ENCODE data around the gene CEMP1.
"Not testable (repeated sequence)": the region's sequence is repeated elsewhere in the genome, so short reads cannot be mapped to it uniquely, and the experiment has no call there.

CEMP1 gene

DNA sequence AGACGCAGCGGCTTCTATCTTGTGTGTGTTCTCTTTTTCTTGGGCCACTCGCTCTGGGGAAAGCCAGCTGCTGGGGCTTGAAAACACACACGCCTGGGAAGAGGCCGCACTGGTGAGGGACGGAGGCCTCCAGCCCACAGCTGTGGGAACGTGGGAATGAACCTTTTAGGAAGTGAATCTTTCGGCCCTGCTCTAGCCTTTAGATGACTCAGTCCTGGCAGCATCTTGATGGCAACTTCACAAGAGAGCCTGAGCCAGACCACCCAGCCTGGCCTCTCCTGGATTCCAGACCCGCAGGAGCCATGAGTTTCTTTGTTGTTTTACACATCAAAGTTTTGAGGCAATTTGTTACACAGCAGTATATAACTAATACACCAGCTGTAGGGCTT lies 4.4 kb upstream of the CEMP1 start:
- DNase-seq (ENCODE audit: low read depth) = peak; percentile 63

DNA sequence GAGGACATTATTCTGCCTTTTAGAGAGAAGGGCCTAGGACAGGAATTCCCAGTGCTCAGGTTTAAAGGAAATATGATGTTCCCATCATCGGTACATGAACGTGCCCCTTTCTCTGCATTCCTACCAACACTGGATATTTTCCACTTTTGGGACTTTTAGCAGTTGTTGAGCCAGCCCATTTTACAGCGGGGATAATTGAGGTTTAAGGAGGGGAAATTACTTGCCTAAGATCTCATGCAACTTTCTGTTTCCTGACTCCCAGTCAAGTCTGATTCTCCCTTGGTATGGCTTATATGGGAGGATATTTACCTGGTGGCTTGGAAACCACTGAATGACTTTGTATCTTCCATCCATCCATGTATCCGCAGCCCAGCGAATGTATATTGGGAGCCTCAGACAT lies 3.1 kb upstream of the CEMP1 start:
- DNase-seq (ENCODE audit: low read depth) = not testable (repeated sequence)

DNA sequence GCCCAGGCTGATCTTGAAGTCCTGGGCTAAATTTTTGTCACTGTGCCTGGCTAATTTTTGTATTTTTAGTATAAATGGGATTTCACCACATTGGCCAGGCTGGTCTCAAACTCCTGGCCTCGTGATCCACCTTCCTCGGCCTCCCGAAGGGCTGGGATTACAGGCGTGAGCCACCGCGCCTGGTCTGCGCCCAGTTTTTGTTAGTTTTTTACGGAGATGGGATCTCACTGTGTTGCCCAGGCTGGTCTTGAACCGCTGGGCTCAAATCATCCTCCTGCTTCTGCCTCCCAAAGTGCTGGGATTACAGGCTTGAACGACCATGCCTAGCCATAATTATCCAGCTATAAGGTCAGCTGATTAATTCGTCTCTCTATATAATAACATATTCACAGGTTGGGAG lies 2.7 kb upstream of the CEMP1 start:
- no peak for DNase-seq (ENCODE audit: low read depth)

DNA sequence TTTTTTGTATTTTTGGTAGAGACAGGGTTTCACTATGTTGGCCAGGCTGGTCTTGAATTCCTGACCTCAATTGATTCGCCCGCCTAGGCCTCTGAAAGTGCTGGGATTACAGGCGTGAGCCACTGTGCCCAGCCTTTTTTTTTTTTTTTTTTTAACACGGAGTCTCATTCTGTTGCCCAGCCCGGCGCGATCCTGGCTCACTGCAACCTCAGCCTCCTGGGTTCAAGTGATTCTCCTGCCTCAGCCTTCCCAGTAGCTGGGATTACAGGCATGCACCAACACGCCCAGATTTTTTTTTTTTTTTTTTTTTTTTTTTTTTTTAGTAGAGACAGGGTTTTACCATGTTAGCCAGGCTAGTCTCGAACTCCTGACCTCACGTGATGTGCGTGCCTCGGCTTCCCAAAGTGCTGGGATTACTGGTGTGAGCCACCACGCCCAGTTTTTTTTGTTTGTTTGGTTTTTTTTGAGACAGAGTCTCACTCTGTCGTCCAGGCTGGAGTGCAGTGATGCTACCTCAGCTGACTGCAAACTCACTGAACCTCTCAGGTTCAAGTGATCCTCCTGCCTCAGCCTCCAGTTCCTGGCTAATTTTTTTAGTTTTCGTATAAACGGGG lies 2.0 kb upstream of the CEMP1 start:
- DNase-seq (ENCODE audit: low read depth) = not testable (repeated sequence)

DNA sequence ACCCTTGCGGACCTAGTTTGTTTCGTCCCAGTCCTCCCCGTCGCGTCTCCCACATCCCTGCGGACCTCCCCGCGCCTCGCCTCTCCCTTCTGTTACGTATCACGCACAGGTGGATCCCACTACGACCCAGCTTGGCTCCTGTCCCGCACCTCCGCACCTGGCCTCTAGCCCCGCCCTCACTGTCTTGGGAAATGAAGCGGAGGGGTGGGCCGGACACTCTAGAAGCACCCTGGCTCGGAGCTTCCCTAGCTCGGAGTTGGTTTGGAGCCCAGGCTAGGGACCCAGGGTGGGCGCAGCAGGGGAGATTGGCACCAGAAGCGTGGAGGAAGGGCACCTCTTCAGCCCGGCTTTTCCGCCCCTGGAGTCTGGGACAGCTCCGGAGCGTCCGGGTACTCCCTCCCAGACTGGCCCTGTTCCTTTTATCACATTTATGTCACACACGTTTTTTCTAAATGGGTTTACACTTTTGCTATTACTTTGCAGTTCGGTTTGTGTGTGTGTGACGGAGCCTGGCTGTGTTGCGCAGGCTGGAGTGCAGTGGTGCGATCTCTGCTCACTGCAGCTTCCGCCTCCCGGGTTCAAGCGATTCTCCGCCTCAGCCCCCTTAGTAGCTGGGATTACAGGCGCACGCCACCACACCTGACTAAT lies 1.4 kb upstream of the CEMP1 start:
- peak; percentile 59 for DNase-seq (ENCODE audit: low read depth)

DNA sequence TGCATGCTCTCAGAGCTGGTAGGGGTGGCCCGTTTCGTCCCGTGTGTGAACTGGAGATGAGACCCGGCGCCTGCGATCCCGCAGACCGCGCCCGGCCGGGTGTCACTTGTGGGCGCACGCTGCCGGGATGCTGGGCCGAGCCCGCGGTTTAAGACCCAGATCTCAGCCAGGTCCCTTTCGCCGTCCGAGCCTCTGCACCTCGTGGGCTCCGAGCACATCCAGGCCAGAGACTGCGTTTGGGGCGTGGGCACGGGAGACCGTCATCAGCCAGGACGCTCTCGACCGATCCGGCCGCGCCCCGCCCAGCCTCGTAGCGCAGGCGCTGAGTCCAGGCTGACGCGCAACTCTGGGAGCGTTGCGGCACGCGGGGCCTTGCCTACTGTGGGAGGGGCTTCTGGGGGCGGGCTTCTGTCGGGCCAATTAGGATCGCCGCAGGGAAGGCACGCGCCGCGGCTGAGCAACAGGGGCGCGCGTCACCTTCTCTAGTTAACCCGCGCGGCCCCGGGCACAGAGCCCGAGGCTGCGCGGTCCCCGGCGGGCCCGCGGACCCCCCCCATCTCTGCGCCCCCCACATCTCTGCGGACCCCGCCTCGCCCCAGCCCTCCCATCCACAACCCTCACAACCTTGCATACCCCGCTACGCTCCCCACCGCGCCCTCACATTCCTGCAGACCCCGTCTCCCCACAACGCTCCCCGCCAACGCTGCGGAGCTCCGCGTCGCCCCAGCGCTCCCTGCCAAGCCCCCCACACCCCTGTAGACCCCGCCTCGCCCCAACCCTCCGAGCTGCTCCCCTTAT lies 687 bp upstream of the CEMP1 start:
- peak; percentile 97 for DNase-seq (ENCODE audit: low read depth)

DNA sequence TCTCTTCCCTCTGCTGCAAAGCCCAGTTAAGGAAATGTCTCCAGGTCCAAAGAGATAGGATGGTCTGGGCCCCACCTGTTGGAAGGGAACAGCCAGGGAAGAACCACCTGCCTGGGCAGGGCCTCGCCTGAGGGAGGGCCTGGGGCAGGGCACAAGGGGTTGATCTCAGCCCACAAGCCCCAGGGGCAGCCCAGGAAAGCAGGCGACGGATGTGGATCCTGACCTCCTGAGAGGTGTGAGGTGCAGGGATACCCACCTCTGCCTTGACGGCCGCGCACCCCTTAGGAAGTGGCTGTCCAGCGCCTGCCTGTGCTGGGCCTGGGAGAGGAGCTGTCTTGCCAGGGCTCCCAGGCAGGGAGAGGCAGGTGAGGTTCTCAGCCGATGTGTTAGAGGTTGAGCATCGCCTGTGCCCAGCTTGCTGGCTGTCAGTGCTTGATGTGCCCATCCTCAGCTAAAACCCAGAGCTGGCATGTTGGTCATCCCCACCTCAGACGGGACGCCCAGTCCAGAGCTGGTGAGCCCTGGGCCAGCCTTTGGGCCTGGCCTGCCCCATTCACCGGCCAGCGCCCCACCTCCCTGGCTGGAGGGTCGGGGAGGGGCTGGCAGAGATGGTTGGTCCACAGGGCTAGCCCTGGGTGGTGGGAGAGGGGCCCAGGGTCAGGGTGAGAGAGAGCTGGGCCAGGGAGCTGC lies 434 bp downstream of the CEMP1 start:
- DNase-seq (ENCODE audit: low read depth) = no peak

DNA sequence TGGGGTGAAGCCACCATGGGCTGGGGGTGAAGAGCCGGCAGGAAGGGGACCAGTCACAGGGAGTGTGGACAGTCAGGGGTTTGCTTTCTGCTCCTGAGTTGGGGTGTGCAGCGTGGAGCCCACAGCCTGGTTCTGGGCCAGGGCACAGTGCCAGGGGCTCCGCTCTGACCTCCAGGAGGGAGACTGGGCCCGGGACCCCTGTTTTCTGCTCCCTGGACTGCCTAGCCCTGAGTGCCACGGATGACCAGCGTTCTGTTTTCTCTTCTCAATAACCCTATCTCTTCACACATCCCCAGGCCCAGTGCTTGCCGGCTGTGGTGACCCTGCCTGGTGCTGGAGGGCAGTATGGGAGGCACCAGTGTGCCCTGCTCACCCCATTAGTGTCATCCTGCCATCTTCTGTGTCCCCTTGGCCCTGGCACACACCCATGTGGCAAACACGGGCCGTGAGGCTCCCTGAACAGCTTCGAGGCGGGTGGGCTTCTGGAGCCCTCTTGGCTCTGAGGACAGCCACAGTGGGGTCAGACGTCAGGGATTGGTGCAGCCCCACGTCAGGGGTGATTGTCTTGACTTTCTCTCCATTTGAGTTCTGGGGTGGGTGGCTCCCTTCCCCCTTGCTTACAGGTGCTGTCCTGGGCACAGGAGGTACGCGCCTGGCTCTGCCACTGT lies 1.1 kb downstream of the CEMP1 start:
- DNase-seq (ENCODE audit: low read depth) = no peak

DNA sequence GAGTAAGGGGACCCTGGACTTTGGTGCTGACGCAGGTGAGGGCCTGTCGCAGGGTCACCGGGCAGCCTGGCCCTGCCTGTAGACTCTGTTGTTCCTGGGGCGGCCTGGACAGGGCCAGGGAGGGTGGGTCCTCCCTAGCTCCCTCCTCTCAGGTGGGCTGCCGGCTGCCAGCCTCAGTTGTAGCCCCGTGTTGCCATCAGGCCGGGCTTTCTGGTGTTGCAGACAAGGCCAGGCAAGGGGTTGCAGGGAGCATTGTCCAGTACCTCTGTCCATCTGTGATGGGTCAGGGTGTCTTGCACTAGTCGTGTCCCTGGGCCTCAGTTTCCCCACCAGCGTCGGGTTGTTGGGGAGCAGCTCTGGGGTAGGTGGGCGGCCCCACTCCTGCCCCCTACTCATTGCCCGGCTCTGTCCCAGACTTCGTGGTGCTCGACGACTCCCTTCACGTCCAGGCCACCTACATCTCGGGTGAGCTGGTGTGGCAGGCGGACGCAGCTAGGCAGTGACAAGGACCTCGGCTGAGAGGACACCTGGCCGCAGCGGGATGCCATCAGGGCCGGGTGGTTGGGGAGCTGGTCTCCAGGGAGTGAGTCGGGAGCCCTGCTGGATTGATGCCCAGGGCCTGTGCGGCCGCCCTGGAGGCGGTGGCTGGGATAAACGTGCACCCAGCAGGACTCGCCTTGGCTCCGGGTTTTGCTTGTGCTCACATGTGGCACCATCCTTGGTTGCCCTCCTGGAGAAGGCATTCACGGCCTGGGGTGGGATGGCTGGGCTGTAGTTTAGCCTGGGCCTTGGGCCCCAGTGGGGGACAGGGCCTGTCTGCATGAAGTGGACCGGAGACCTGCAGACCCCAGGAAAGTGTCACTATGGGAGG lies 1.9 kb downstream of the CEMP1 start:
- DNase-seq (ENCODE audit: low read depth) = no peak

DNA sequence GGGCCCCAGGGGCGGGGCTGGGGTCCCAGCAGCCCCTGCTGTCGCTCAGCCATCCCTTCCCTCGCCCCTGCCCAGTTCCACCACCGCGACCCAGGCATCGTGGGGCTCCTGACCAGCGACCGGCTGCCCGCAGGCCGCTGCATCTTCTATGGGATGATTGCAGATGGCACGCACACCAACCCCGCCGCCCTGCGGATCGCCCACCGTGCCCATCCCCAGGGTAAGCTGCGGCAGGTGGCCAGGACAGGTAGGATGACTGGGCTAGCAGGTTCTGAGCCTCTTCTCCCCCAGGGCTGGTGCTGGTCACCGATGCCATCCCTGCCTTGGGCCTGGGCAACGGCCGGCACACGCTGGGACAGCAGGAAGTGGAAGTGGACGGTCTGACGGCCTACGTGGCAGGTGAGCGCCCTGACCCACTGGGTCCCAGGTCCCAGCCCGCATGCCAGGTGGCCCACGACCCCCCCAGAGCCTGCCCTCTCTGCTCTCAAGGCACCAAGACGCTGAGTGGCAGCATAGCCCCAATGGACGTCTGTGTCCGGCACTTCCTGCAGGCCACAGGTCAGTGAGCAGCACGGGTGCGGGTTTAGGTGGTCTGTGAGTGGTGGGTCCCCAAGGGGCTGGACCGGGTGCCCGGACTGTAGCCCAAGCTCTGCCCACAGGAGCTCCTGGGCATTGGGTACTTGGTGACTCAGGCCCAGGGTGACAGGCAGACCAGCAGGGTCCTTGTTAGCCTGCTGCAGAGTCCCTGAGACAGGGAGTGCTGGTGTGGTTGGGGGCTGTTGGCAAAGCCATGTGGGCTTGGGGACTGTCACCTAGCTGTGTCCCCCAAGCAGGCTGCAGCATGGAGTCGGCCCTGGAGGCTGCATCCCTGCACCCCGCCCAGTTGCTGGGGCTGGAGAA lies 2.8 kb downstream of the CEMP1 start:
- DNase-seq (ENCODE audit: low read depth) = no peak

DNA sequence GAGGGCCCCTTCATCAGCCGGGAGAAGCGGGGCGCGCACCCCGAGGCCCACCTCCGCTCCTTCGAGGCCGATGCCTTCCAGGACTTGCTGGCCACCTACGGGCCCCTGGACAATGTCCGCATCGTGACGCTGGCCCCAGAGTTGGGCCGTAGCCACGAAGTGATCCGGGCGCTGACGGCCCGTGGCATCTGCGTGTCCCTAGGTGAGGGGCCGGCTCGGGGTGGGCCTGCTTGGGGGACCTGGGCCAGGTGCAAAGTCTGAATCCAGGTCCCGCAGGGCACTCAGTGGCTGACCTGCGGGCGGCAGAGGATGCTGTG lies 3.5 kb downstream of the CEMP1 start:
- no peak for DNase-seq (ENCODE audit: low read depth)

DNA sequence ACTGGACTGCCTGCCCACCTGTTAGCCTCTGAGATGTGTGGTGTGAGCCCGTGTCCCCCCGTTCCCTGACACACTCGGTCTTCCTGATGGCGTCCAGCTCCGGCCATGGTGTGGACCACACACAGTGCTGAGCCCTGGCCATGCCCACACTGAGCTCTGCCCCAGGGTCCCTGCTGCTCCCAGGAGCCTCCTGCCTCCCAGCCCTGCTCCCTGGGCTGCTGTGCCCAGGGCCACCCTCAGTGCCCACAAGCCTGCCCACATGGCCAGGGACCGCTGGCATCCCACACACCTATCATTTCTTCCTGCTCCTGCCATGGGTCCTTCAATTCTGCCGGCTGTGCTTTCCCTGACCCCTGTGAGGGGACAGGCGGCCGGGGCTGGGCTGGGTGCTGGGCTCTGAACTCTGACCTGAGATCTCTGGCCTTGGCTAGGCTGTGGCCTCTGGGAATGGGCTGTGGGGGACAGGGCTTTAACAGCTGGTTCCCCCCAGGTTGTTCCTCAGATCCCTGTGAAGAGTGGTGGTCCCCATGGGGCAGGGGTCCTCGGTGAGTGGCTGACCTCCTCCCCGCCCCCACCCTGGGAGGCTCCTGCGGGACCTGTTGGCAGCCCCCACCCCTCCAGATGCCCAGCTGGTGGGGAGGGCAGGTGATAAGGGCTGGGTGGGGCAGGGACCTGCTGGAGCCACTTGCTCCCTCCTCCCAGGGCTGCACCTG lies 4.0 kb downstream of the CEMP1 start:
- no peak for DNase-seq (ENCODE audit: low read depth)

DNA sequence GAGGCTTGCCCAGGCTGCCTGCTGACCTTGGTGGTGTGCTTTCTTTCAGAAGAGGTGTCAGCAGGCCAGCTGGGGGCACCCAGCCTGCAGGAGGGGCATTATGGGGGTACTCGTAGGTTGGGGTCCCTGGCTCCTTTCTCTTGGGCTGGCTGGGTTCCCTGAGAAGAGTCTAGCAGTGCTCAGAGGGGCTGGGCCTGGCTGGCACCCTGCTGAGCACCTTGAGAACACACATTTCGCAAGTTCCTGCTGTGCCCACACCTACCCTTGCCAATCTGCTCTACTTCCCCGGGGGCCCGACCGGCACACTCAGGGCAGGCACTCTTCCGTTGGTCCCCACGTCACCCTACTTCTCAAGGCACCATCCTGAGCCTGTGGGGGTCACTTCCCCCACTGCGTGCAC lies 5.1 kb downstream of the CEMP1 start:
- DNase-seq (ENCODE audit: low read depth) = no peak

DNA sequence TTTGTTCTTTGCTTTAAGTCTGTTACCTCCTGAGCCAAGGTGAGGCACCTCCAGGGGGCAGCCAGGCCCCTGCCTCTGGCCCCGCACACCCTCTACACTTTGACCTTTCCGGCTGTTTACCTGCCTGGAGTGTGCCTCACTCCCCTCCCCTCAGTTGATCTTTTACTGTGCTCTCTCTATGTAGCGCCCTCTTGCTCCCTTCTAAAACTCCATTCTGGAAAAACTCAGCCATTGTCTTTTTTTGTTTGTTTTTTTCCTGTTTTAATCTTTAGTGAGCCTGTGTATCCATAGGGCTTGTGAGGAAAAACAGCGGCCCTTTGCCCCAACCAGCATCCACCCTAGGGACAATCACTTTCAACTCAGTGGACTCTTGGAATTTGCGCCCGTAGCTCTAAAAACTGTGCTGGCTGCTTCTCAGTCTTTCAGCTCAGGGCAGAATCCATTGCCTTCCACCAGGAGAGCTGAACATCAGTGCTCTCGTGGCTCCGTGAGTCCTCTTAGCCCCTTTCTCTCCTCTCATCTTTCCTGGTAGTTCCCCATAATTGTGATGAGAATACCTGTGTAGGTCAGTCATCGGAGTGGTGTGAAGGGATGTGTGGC lies 6.8 kb downstream of the CEMP1 start:
- no peak for DNase-seq (ENCODE audit: low read depth)

DNA sequence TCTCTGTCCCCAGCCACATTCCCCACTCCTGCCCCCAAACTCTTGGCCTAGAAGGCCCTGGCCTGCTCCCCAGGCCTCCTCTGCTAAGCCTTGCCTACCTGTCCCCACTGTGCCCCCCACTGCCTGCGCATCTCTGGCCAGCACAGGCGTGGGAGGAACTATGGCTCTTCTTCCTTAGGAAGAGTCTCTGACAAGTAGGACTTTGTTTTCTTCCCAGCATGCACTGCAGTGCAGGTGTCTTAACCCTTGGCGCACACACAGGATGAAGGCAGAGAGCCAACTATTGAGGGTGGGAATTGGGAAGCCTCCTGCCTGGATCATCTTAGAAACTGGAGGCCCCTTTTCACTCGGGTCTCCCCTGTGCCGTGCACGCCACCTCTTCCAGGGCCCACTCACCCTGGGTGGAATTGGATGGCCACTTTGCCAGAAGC lies 7.4 kb downstream of the CEMP1 start:
- no peak for DNase-seq (ENCODE audit: low read depth)

DNA sequence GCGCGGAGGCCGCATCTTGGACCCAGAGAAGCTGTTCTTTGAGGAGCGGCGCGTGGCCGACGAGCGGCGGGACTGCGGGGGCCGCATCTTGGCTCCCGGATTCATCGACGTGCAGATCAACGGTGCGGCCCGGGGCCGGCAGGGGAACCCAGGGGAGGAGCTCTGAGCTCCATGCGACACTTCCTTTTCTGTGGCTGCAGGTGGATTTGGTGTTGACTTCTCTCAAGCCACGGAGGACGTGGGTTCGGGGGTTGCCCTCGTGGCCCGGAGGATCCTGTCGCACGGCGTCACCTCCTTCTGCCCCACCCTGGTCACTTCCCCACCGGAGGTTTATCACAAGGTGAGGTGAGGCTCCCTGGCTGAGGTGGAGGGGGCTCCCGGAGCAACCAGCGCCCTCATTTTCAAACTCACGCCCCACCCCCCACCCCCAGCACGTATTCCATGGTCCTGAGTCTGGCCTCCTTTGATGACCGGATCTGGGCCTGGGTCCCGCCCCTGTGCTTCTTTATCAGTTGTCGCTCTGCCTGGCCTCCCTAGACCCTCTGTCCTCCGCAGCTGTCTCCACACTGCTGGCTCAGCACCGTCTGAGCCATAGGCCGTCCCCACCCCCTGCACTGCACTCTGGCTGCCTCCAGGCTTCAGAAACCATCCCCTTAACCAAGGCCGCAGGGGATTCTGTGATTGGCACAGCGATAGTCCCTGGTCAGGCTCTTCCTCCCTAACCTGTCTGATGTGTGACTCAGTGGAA lies 10.2 kb downstream of the CEMP1 start:
- peak; percentile 27 for DNase-seq (ENCODE audit: low read depth)

DNA sequence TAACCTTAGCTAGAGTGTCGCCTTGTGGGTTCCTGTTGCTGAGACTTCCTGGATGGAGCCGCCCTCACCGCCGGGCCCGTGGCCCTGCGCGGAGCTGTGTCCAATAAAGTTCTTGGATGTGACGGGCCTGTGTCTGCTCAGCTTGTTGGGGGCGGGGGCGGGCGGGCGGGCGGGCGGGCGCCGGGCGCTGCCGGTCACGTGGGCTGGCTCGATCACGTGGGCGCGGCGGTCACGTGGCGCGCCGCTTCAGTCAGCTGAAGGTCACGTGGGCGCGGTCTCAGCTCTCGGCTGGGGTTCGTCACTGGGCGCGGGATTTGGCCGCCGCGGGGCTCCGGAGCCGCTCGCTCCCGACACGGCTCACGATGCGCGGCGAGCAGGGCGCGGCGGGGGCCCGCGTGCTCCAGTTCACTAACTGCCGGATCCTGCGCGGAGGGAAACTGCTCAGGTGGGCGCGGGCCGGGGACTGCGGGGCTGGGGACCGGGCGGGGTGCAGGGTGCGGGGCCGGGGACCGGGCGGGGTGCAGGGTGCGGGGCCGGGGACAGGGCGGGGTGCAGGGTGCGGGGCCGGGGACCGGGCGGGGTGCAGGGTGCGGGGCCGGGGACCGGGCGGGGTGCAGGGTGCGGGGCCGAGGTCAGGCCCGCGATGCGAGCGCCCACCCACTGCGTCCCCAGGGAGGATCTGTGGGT lies 11.0 kb downstream of the CEMP1 start, which contains the start of gene AMDHD2:
Gene AMDHD2, plus strand, starts transcription at position 275 of the 687 bp plus-strand sequence. Its CDS starts 88 bp downstream, at position 363.
- DNase-seq (ENCODE audit: low read depth) = peak; percentile 88

DNA sequence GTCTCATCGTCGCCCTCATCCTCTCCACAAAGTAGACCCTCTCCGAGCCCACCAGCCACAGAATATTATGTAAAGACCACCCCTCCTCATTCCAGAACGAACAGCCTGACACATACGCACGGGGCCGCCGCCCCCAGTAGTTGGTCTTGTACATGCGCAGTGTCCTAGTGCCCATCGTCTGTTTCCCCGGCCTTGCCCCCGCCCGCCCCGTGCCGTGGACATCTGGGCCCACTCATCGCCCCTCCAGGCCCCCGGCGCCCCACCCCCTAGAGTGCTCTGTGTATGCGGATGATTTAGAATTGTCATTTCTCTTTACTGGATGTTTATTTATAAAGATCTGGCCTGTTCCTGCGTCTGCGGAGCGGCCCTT lies 11.5 kb downstream of the CEMP1 start:
- DNase-seq (ENCODE audit: low read depth) = no peak
